VCaP (cell line): ENCODE measurements around the gene TNNT3.
"Not testable (repeated sequence)": the region's sequence is repeated elsewhere in the genome, so short reads cannot be mapped to it uniquely, and the experiment has no call there.

Experiments
- H3K27ac ChIP-seq: fragments of 450-650 bp; 2 replicates; pipeline ENCODE4 v1.5.1; 2017
- CTCF ChIP-seq: fragments of 450-650 bp; conservative IDR thresholded peaks from 2 replicates; pipeline ENCODE4 v1.5.1; 2017; ENCODE audit warnings: mild to moderate bottlenecking, moderate library complexity

The TNNT3 gene

GRCh38 chr11:1938343-1939005 is 19.0 kb downstream of the TNNT3 start:
- H3K27ac ChIP-seq, result no peak overlapping the region
- no peak for TF ChIP-seq CTCF

GRCh38 chr11:1939006-1939625 is 19.6 kb downstream of the TNNT3 start:
- no peak for TF ChIP-seq CTCF
- H3K27ac ChIP-seq, result no peak overlapping the region

- not testable (repeated sequence) for H3K27ac ChIP-seq
These were observed 20.3 kb downstream of the TNNT3 start for GRCh38 chr11:1939788-1940187.

- H3K27ac ChIP-seq, result no peak overlapping the region
- TF ChIP-seq CTCF, result no peak
These were observed 23.2 kb downstream of the TNNT3 start for GRCh38 chr11:1942558-1943260.

GRCh38 chr11:1943576-1943975 is 24.1 kb downstream of the TNNT3 start:
- H3K27ac ChIP-seq, result no peak overlapping the region
- TF ChIP-seq CTCF, result no peak

- TF ChIP-seq CTCF, result no peak
These were observed 24.5 kb downstream of the TNNT3 start for GRCh38 chr11:1943977-1944376.

GRCh38 chr11:1946812-1947484 is 27.4 kb downstream of the TNNT3 start, which contains the start of gene MRPL23:
Gene MRPL23, plus strand, starts transcription at chr11:1947332. Its CDS starts 31 bp downstream, at chr11:1947363.
- no peak for TF ChIP-seq CTCF
- H3K27ac ChIP-seq, result no peak within 1 kb of the TSS

More at GRCh38 chr11:1943977-1944376, 24.5 kb downstream of the TNNT3 start:
- no peak overlapping the region for H3K27ac ChIP-seq
